Measurements from ENCODE around the gene NFIA. TPM values are rescaled to one million over a fixed set of nuclear protein-coding genes. Genes with fewer than 3 reads are reported as not detected.

Gene NFIA
- total and polyA plus RNA-seq, 9 of the 15 experiments (the other 6 are each of a cell fraction or from before 2014, with no cell fraction given): 5.3 to 24.9 (median 9.8) TPM

- TF ChIP-seq FOXM1 (IDR thresholded peaks at IDR 0.05; ENCODE audit: low read depth) (no peak), FOXM1 (CRISPR knock-in tag; IDR thresholded peaks at IDR 0.05; ENCODE audit: low read depth) (no peak), FOXA1 (IDR thresholded peaks at IDR 0.05; ENCODE audit: borderline replicate concordance) (no peak), ZSCAN32 (CRISPR knock-in tag; IDR thresholded peaks at IDR 0.05) (no peak), ZNF740 (CRISPR knock-in tag; IDR thresholded peaks at IDR 0.05) (no peak), ZNF740 (tag; IDR thresholded peaks at IDR 0.05) (no peak), SMARCE1 (IDR thresholded peaks at IDR 0.05) (peak; percentile 45; the same call in 1 of the 2 replicates), RERE (CRISPR knock-in tag; IDR thresholded peaks at IDR 0.05; ENCODE audit: borderline replicate concordance) (no peak), BHLHE40 (IDR thresholded peaks at IDR 0.05; ENCODE audit: low read length) (0 out of 2 replicates have a peak, but pooled peaks have one; percentile 15), PHB2 (IDR thresholded peaks at IDR 0.05; ENCODE audit: low read depth) (no peak), TARDBP (IDR thresholded peaks at IDR 0.05) (no peak), HNRNPK (IDR thresholded peaks at IDR 0.05; ENCODE audit: low read depth, low read length, poor library complexity, severe bottlenecking) (no peak), JUNB (CRISPR knock-in tag; conservative IDR thresholded peaks at IDR 0.05) (no peak), MAX (CRISPR knock-in tag; IDR thresholded peaks at IDR 0.05) (no peak), SFPQ (IDR thresholded peaks at IDR 0.05; ENCODE audit: low read depth, low read length) (no peak), GATAD2B (IDR thresholded peaks at IDR 0.05; ENCODE audit: borderline replicate concordance) (0 out of 2 replicates have a peak, but pooled peaks have one; percentile 53)
These were observed 56.8 kb downstream of the NFIA start (continued) for GRCh38 chr1:61138921-61139774.
